ENCODE data around the gene RFX2.
A peak's percentile ranks its signal among the peaks of the same experiment; 100 is the strongest.
"Not testable (repeated sequence)": the region's sequence is repeated elsewhere in the genome, so short reads cannot be mapped to it uniquely, and the experiment has no call there.

RFX2 gene

GRCh38 chr19:6074709-6075403 lies 35.4 kb downstream of the RFX2 start:
- no peak for DNase-seq (ENCODE audit: low read depth)

GRCh38 chr19:6073858-6074708 lies 36.2 kb downstream of the RFX2 start:
- DNase-seq (ENCODE audit: low read depth), result no peak

- not testable (repeated sequence) for DNase-seq (ENCODE audit: low read depth)
Measured at GRCh38 chr19:6073233-6073632, 37.1 kb downstream of the RFX2 start.

GRCh38 chr19:6071875-6072274 lies 38.4 kb downstream of the RFX2 start:
- DNase-seq (ENCODE audit: low read depth), result no peak

- DNase-seq (ENCODE audit: low read depth), result peak; percentile 92
Measured at GRCh38 chr19:6070720-6071485, 39.4 kb downstream of the RFX2 start.

GRCh38 chr19:6070207-6070681 lies 40.1 kb downstream of the RFX2 start:
- no peak for DNase-seq (ENCODE audit: low read depth)

- no peak for DNase-seq (ENCODE audit: low read depth)
Measured at GRCh38 chr19:6069268-6069791, 41.0 kb downstream of the RFX2 start.

GRCh38 chr19:6068711-6069110 lies 41.6 kb downstream of the RFX2 start:
- DNase-seq (ENCODE audit: low read depth), result no peak

GRCh38 chr19:6067975-6068374 lies 42.3 kb downstream of the RFX2 start:
- DNase-seq (ENCODE audit: low read depth), result no peak

- peak; percentile 95 for DNase-seq (ENCODE audit: low read depth)
Measured at GRCh38 chr19:6066661-6067646, 43.3 kb downstream of the RFX2 start.

- DNase-seq (ENCODE audit: low read depth), result no peak
Measured at GRCh38 chr19:6065685-6066374, 44.5 kb downstream of the RFX2 start.

GRCh38 chr19:6064336-6065073 lies 45.8 kb downstream of the RFX2 start:
- DNase-seq (ENCODE audit: low read depth), result no peak

GRCh38 chr19:6063576-6064335 lies 46.5 kb downstream of the RFX2 start:
- DNase-seq (ENCODE audit: low read depth), result no peak

GRCh38 chr19:6062961-6063575 lies 47.2 kb downstream of the RFX2 start:
- no peak for DNase-seq (ENCODE audit: low read depth)

GRCh38 chr19:6062274-6062673 lies 48.0 kb downstream of the RFX2 start:
- no peak for DNase-seq (ENCODE audit: low read depth)

GRCh38 chr19:6061376-6062130 lies 48.7 kb downstream of the RFX2 start:
- DNase-seq (ENCODE audit: low read depth), result no peak

- no peak for DNase-seq (ENCODE audit: low read depth)
Measured at GRCh38 chr19:6060600-6061375, 49.5 kb downstream of the RFX2 start.

Measured in fibroblast of gingiva (primary cell).